DMS114 treated with DMSO at 0.1 percent for 48 hours (cell line): ENCODE data around the gene NRG2.

Experiments used
- DNase-seq: peaks from one replicate; lab custom pipeline; 2025; ENCODE audit not compliant: unreplicated experiment; lab: John Stamatoyannopoulos, UW

Gene NRG2

DNA sequence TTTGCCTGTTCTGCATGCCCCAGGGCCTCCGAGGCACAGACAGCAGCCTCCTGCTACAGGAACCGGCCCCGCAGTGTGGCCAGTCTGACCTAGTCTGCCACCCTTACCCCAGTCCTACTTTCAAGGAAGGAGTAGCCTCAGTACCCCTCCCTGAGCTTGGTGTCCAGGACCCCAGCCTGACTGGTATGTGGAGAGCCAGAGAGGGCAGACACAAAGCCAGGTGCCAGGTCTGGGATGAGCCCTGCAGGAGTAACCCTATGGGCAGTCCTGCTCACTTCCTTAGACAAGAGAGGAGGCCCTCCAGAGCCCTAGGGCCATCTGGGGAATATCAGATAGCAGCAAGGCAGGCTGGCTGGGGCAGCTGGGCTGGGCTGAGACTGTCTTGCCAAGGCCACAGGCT, 67.8 kb downstream of the NRG2 start:
- DNase-seq = no peak

DNA sequence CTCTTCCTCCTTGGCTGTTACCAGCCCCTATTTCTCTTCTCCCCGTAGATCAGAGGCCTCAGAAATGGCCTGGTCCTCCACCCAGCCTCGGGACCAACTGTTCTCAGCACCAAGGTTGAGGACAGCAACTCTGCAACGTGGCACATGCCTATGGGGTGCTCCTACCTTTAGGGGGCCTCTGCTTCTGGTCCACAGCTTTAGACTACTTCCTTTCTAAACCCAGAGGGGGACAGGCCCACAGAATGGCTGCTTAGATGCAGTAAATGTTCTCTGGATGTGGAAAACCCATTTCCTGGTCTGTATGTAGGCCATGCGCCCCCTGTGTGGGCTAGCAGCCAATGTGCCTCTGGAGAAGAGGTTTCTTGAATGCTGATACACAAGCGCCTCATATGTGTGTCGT, 68.4 kb downstream of the NRG2 start:
- no peak for DNase-seq

DNA sequence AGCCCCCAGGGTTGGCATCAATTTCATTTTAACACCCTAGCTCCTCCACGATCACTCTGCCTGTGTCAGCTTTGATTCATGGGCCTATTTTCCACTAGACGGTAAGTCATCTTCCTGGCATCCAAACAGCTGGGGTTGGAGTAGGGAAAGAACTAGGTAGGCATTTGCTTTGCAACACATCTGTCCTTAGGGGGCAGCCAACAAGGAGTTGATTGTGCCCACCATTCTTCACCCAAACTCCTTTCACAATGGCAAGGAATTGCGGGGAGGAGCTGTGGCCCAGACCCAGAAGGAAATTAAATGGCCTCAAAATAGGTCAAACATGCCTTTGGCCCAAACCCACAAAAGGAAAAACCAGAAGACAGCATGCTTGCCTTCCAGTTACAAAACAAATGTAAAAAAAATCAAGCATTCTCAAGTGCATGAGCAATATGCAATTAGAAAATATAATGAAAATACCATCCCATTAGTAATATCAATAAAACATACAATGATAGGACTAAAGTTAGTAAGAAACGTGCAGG, 71.8 kb downstream of the NRG2 start:
- no peak for DNase-seq

DNA sequence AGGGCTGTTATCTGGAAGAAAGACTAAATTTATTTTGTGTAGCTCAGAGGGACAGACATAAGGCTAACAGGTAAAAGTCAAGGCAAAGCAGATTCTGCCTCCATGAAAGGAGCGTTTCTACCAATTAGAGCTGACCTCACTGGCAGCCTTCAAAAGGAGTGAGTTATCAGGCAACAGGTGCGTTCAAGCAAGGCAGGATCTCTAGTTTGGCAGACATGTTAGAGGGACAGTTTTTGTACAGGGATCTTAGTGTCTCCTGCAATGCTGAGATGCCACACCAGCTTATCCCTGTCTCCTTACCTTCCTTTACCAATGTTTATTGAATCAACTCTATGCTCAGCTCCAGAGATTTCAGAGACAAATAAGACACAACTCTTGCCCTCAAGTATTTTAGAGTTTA, 73.8 kb downstream of the NRG2 start:
- DNase-seq = no peak

DNA sequence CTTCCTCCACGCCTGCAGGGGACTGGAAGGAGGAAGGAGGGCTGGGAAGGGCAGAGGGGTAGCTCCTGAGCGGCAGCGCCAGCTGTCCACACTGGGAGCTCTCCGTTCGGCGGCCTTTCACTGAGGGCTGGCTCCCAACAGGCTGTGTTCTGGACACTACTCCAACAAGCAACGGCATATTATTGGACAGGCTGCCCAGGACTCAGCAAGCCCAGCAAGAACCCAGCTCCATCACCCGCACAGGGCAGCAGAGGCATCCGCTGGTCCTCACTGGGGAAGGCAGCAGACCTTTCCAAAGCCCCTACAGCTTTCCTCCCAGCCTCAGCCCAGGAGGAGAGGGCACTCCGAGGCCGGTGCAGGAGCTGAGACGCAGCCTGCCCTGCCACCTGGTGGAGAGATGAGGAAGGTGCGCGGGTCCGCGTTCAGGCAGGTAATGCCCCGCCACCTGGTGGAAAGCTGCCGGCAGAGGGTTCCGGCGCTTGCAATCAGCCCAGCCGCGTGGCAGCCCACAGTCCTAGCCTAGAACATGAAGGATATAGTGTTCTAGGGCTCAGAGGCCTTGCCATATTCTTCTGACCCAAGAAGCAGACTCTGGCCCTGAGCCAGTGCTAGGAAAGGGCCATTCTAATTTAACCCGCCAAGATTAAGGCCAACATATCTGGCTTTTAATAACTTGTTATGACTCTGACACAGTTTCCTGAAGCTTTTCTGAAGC, 74.4 kb downstream of the NRG2 start:
- peak; percentile 72 for DNase-seq

DNA sequence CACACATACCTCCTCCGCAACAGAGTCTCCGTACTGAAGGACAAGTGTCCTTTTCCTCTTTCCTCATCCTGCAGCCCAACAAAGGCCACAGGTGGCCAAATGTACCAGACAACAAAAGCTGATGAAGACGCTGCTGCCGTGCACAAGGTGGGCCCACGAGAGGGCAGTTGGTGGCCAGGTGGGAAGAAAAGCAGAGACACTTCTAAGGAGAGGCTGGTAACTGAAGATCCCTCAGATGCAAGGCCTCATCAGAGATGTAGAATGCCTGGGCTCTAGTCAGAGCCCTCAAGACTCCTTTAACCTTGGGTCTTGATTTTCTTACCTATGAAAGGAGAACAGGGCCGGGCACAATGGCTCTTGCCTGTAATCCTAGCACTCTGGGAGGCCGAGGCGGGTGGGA, 75.7 kb downstream of the NRG2 start:
- DNase-seq = no peak

DNA sequence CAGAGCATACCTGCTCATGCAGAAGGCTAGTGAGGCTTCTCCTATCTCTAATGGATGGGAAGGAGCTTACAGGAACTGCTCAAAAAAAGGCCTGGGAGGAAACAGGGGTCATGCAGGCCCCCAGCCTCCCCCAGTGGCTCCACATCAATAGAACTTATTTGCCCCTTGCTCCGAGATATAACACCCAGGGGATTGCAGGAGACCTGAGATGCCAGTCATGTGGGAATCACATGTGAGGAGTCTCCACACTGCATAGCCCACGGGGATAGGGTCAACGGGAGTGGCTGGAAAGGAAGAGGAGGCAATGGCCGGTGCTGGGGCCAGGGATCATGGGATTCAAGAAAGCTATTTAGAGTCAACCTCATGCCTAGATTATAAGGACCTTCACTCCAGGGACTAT, 76.2 kb downstream of the NRG2 start:
- DNase-seq = no peak

DNA sequence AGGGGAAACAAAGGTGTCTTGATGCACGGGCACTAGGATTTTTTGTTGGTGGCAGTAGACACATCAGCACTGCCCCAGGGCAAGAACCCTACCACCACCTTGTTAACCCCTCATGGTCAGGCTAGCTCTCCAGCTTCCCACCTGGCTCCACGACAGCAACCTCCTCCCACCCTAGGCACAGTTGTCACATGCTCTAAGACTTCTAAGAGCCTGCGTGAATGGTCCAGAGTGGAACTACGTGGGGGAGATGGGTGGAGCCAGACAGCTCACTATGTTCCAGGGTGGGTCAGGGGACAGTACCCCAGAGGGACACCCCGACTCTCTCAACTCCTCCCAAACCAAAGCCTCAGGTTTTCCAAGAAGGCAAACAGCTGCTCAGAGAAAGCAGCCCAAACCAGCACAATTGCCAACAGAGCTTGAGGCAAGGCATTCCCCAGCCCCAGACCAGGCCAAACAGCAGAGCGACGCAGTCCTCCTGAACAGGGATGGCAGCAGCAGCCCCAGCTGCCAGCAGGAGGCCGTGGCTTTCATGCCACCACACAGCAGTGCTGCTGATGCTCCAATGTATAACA, 78.0 kb downstream of the NRG2 start:
- DNase-seq = no peak

DNA sequence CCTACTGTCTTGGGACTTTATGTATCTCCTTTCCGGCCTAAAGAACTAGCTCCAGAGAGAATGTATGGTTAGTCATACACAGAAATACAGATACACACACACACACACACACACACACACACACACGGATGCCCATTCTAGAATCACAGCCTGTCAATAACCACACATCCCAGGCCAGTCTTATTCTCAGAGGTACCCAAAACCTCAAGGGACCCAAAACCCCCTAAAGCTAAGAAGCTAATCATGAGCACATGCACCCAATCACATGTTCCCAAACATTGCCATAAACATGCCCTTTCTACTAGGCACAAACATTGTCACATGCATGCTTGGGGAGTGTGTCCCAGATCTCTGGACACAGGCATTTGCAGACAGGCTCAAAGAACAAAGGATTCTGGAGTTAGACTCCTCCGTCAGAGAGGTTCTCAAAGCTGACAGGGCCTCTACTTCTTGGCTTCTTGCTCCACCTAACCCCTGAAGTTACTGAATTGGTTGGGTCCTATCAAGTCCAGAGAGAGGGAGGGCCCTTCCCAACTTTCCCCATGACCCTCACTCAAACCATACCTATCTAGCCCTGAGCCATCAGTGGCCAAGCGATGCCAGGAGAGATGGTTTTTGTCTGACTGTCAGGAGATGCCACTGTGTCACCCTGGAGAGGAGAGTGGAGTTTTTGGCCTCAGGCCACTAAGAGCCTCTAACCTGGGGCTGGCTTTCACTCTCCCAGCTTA, 78.7 kb downstream of the NRG2 start:
- DNase-seq = no peak

DNA sequence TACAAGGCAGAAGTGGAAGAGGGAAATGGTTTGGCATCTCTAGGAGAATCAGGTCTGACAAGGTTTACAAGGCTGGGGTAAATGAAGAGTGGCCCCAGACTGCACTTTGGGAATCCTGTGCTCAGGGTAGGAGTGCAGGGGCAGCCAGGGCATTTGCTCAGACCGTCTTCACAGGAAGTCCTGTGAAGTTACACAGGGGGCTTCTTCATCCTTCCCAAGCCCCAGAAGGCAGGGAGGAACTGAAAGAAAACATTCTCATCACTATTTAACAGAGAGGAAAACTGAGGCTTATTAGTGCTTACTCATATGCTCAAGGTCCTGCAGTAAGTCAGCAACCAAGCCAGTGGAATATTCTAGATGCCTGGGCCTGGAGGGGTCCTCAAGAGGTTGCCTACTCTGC, 80.7 kb downstream of the NRG2 start:
- DNase-seq = no peak

DNA sequence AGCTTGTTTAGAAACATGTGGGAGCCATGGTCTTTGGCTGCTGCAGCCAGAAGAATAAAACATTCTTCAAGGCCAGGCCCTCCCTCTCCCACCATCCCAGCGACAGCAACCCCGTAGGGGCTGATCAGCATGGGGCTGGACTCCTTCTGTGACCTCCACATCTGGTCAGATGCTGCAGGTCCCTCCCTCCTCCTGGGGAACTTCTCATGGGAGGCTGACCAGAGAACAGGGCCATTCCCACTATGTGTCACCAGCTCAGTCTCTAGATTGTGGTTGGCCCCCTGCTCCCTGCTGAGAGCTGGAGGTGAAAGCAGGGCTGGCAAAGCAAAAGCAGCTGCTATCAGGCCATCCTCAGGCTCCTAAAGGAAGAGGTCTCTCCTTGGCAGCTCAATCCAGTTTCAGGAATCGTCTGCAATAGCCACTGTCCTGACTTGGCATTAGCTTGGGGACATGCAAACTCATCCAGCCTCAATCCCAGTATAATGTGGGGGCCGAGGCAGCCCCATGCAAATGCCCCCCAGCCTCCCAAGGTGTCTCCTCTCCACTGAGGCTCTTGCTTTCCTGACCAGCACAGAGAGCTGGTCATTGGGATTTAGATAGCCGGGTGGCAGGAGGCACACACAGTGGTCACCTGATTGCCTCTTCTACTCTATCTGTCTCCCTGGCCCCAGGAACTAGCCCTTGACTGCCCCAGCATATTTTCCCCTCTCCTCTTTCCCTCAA, 81.5 kb downstream of the NRG2 start:
- DNase-seq = no peak

DNA sequence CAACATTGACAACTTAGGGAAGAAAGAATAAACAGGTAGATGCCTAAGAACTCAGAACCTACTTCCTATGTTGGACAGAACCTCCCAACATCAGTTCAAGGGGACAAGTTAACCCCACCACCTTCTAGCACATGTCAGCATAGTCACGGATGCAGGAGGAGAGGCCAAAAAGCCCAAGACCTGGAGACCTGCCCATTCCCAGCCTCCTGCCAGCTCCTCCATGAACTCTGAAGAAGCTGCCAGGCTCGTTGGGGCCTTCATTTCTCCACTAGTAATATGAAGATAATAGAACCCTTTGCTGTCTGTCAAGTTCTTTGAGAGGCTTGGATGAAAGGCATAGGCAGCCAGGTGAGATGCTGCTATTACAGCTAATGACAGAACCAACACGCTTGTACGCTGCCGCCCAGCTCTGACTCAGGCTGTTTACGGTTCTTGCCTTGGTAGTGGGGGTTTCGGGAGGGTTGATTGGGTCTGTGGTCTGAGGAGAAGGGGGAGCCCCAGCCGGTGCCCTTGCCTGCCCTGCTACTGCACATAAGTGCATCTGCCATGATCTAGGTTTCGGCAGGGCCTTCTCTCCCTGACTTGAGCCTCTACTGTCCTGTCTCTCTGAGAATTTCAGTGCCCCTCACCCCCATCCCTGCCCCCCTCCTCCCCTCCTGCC, 82.2 kb downstream of the NRG2 start:
- DNase-seq = no peak

DNA sequence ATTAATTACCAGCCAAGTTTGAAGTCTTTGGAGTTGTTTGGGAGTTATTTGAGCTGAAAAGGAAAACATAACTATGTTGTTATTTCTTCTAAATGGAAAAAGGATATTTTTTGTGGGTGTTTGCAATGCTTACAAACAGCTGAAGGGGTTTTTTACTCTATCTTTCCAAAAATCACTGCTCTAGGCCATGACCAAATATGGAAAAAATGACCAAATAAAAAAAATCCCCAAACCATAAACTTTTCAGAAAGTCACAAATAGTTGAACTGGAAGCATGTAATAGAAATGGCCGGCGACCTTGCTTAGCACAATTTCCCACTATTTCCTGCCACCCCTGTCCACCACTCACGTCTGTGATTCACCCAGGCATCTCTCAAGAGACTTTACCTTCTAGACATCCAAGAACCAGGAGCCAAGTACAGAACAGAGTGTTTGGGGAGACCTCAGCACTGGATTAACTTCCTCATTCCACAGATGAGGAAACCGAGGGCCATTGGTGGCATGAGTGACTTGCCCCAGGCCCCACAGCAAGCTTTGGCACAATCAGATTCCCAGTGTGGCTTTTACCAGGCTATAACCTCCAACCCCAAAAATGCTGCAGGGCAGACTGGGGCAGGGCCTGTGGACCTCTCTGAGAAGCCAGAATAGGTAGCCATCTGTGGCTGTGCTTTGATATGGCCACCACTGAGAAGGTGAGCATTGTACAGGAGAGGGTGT, 84.5 kb downstream of the NRG2 start:
- no peak for DNase-seq

DNA sequence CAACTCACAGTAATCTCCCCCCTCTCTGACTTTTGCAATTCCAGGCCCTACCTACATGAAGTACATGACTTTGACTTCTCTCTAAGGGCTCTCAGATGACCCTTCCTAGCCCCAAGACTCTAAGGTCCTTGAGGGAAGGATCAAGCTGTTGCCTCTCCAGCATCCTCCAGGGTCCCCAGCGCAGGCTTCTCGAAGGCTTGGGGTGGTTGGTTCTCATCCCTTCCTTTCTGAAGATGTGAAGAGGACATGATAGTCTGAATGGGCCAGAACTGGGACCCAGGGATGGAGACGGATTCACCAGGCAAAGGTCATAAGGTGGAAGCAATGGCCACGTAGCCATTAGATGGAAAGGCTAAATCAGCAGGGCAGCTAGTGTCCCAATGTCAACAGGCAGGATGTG, 86.8 kb downstream of the NRG2 start:
- DNase-seq = no peak

DNA sequence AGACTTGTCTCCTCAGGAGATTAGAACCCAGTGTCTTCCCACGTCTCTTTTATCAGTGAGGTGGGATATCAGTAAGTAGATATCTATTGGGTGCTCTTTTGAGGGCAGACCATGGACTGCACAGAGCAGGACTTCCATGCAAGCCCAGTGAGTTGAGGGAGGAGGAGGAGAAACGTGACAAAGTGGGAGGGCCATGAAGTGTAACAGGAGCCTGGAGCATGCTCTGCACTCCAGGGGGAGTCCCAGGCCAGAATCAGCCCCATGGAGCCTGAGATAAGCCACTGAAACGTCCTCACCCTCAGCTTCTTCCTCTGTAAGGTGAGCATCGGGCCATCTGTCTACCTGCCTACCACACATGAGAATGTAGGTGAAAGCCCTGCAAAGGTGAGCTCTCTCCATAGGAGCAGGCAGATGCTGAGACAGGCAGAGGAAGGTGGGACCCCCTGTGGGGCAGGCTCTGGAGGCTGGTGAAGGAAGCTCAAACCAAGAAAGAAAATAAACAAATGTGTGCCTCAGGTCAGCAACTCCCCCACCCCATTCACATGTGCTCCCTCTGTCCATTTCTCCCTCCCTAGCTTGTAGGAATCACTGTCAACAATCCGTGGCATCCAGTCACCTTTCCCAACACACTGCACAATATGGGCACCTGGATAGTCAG, 87.4 kb downstream of the NRG2 start:
- no peak for DNase-seq

DNA sequence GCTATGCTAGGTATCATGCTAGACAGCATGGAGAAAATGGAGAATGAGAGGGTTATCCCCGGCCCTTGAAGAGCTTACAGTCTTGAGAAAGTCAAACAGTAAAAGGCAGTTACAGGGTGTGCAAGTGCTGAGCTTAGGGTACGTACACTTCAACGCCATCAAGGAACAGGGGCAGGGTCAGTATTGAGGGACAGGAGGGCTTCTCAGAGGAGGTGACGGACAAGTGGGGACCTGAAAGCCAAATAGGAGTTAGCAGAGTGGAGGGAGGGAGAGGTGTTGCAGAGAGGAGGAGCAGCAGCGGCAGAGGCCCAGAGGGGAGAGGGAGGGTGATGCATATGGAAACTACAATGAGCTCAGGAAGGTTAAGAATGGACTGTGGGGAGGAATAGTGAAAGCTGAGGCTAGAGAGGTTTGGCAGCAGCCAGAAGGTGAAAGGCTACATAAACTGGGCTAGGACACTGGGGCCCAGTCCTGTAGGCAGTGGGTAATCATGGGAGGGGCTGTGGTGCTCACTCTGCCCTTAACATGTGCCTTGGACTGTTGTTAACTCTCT, 88.0 kb downstream of the NRG2 start:
- DNase-seq = no peak

DNA sequence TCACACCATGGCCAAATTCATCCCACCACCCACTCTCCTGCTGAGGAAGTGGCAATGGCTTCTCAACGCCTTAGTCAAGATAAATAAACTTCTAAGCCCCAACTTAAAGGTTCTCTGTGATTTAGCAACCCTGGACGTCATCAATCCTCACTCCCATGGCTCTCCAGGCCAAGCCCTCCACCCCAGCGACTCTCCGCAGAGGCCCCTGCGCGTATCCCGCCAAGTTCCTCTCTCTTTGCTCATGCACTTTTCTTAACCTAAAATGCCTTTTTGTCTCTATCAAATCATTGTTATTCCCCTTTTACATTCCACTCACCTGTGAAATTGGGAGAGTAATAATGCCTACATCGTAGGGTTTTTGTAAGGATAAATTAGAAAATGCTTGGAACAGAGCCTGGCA, 88.6 kb downstream of the NRG2 start:
- DNase-seq = no peak

DNA sequence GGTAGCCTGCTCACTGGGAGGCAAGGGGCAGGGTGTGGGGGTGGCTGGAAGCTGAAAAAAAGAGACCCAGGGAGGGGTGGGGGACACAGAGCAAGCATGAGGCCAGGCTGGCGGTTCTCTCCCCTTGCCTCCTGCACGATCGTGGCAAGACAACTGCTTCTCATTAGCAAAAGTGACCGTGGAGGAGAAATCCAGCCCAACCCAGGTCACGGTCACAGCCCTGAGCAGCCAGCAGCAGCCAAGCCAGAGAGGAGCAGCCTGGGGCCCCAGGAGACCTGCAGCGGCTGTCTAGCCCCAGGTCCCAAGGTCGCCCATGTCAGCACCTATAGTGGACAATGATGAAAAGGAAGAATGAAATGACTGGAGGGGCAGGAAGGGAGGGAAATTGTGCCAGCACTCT, 89.1 kb downstream of the NRG2 start:
- DNase-seq = no peak

DNA sequence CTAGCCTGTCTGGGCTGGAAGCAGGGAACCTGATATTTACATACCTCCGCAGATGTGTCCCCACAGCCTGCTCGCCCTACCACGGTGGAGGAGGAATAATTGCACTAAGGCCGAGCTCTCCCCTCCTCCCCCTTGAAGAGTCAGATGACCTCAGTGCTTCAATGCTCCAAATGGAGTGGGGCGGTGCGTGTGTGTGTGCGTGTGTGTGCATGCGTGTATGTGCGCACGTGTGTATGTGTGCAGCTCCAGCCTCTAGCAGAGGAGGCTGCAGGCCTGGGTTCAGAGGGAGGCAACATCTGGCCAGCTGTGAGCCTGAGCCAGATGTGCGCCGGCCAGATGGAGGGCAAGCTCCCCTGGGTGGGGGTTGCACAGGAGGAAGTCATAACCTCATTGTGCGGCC, 90.5 kb downstream of the NRG2 start:
- no peak for DNase-seq

DNA sequence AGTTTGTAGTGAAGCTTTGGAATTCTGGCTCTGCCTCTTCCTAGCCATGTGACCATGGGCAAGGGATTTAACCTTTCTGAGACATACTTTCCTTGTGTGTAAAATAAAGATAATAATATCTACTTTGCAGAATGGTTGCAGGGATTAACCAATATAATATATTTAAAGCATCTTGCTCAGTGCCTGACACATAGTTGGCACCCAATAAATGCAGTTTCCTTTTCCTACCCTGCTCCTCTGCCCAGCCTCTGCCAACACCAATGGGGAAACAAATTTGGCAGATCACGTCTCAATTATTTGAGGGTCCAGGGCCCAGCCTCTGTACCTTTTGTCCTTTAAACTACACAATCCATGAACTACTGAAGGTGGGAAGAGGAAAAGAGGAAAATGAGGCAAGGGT, 91.1 kb downstream of the NRG2 start:
- DNase-seq = no peak
